G401 (cell line): ENCODE data around the gene LIN28B. TPM values are rescaled to one million over a fixed set of nuclear protein-coding genes. Genes with fewer than 3 reads are reported as not detected.
A peak's percentile ranks its signal among the peaks of the same experiment; 100 is the strongest.
"Not testable (repeated sequence)": the region's sequence is repeated elsewhere in the genome, so short reads cannot be mapped to it uniquely, and the experiment has no call there.

Source experiments
- DNase-seq: peaks from one replicate; pipeline ENCODE4 v3.0.0-alpha.2; 2015; ENCODE audit warnings: low spot score
- in situ Hi-C: cut with HindIII; loops from 2 replicates; pipeline ENCODE4 v1.10.0; 2016; ENCODE audit warnings: low sequenced_read_pairs, mixed read lengths
- total RNA-seq: library from RNA; depleted of rRNA; stranded (reverse); fragments of >200 nt; shearing (Covaris generic); gene quantifications from 2 replicates; pipeline ENCODE4 v1.2.3, GENCODE V29; 2014

Gene LIN28B
- total RNA-seq, 1 experiment from 2014 or later = 84.7 TPM

GRCh38 chr6:105051941-105052471, 95.1 kb downstream of the LIN28B start:
- in situ Hi-C loops = no loop called here

GRCh38 chr6:105056646-105057045, 99.7 kb downstream of the LIN28B start:
- in situ Hi-C loops = no loop called here
- DNase-seq = no peak

More at GRCh38 chr6:105051941-105052471, 95.1 kb downstream of the LIN28B start:
- DNase-seq = no peak

- in situ Hi-C loops = no loop called here
- no peak for DNase-seq
Measured at GRCh38 chr6:105057160-105057559, 100.3 kb downstream of the LIN28B start.

- no peak for DNase-seq
- in situ Hi-C loops = no loop called here
Measured at GRCh38 chr6:105058316-105058715, 101.4 kb downstream of the LIN28B start.

GRCh38 chr6:105058846-105059245, 101.9 kb downstream of the LIN28B start:
- no peak for DNase-seq
- in situ Hi-C loops = no loop called here

GRCh38 chr6:105066233-105066632, 109.3 kb downstream of the LIN28B start:
- no peak for DNase-seq
- in situ Hi-C loops = no loop called here

GRCh38 chr6:105066836-105067235, 109.9 kb downstream of the LIN28B start:
- in situ Hi-C loops = no loop called here
- no peak for DNase-seq

GRCh38 chr6:105067329-105067728, 110.4 kb downstream of the LIN28B start:
- DNase-seq = no peak
- in situ Hi-C loops = no loop called here

GRCh38 chr6:105068407-105068806, 111.5 kb downstream of the LIN28B start:
- in situ Hi-C loops = no loop called here
- DNase-seq = no peak

GRCh38 chr6:105069821-105070445, 113.0 kb downstream of the LIN28B start:
- DNase-seq = no peak
- in situ Hi-C loops = no loop called here

- in situ Hi-C loops = no loop called here
- DNase-seq = no peak
Measured at GRCh38 chr6:105072798-105073199, 115.9 kb downstream of the LIN28B start.

- in situ Hi-C loops = no loop called here
- no peak for DNase-seq
Measured at GRCh38 chr6:105075210-105075609, 118.3 kb downstream of the LIN28B start.

GRCh38 chr6:105076418-105076817, 119.5 kb downstream of the LIN28B start:
- in situ Hi-C loops, DNase-seq: not testable (repeated sequence)

- DNase-seq = peak; percentile 36
- in situ Hi-C loops = no loop called here
Measured at GRCh38 chr6:105077596-105078385, 120.9 kb downstream of the LIN28B start.

- in situ Hi-C loops = no loop called here
- no peak for DNase-seq
Measured at GRCh38 chr6:105078386-105078708, 121.4 kb downstream of the LIN28B start.

- in situ Hi-C loops = no loop called here
- DNase-seq = no peak
Measured at GRCh38 chr6:105080279-105080678, 123.4 kb downstream of the LIN28B start.

- DNase-seq, in situ Hi-C loops: not testable (repeated sequence)
Measured at GRCh38 chr6:105081662-105082061, 124.8 kb downstream of the LIN28B start.

GRCh38 chr6:105087571-105088211, 130.8 kb downstream of the LIN28B start:
- in situ Hi-C loops = no loop called here
- DNase-seq = peak; percentile 54

- no peak for DNase-seq
- in situ Hi-C loops = no loop called here
Measured at GRCh38 chr6:105091140-105091829, 134.4 kb downstream of the LIN28B start.
